OCI-LY7 (cell line): ENCODE data around the gene SUPT20HL2. TPM values are rescaled to one million over a fixed set of nuclear protein-coding genes. Genes with fewer than 3 reads are reported as not detected.
"Not testable (repeated sequence)": the region's sequence is repeated elsewhere in the genome, so short reads cannot be mapped to it uniquely, and the experiment has no call there.

Experiments used
- BruUV-seq: library from RNA; stranded (reverse); fragments of 400-500 nt; replicated peaks from 2 replicates; lab custom pipeline; 2021; lab: Mats Ljungman, UMichigan
- CTCF ChIA-PET: fragments of 300-600 bp; sonication (Branson Sonifier 250); formaldehyde crosslinking; loops from one replicate; lab custom pipeline; 2022; ENCODE audit warnings: antibody characterized with exemption; ENCODE audit not compliant: unreplicated experiment; lab: Charles Lee
- POLR2A ChIA-PET: fragments of 300-600 bp; sonication (Branson Sonifier 250); formaldehyde crosslinking; loops from one replicate; lab custom pipeline; 2022; ENCODE audit warnings: antibody characterized with exemption; lab: Charles Lee
- DNase-seq: peaks from one replicate; pipeline ENCODE4 v3.0.0-alpha.2; 2015; ENCODE audit warnings: low spot score
- H2AFZ ChIP-seq: fragments of 200-600 bp; sonication (generic), shearing (Covaris generic); 2 replicates; pipeline ENCODE4 v1.6.1; 2014; ENCODE audit warnings: mild to moderate bottlenecking, antibody characterized with exemption, low read length, moderate library complexity
- H3K27ac ChIP-seq: fragments of 200-600 bp; sonication (generic); 2 replicates; pipeline ENCODE4 v1.5.1; 2014; ENCODE audit warnings: mixed run types, low read depth, mild to moderate bottlenecking, moderate library complexity, low read length, inconsistent platforms; ENCODE audit not compliant: poor library complexity, severe bottlenecking
- H3K36me3 ChIP-seq: fragments of 200-600 bp; sonication (generic); 2 replicates; pipeline ENCODE4 v1.6.1; 2014; ENCODE audit warnings: mild to moderate bottlenecking, antibody characterized with exemption, low read length, moderate library complexity, mixed read lengths; ENCODE audit not compliant: insufficient read depth
- H3K4me1 ChIP-seq: fragments of 200-600 bp; sonication (generic); 2 replicates; pipeline ENCODE4 v1.5.1; 2014; ENCODE audit warnings: mild to moderate bottlenecking, low read length; ENCODE audit not compliant: insufficient read depth, poor library complexity, severe bottlenecking
- H3K4me2 ChIP-seq: fragments of 200-600 bp; sonication (generic); 2 replicates; pipeline ENCODE4 v1.6.1; 2014; ENCODE audit warnings: mild to moderate bottlenecking, low read length
- H3K4me3 ChIP-seq: fragments of 200-600 bp; sonication (generic); 2 replicates; pipeline ENCODE4 v1.5.1; 2014; ENCODE audit warnings: mild to moderate bottlenecking, low read depth, low read length; ENCODE audit not compliant: poor library complexity, severe bottlenecking
- H3K79me2 ChIP-seq: fragments of 200-600 bp; sonication (generic); 2 replicates; pipeline ENCODE4 v1.6.1; 2016; ENCODE audit warnings: low read depth, mild to moderate bottlenecking, low read length, moderate library complexity, mixed read lengths; ENCODE audit not compliant: insufficient read depth
- H3K9me2 ChIP-seq: fragments of 200-600 bp; sonication (generic); 2 replicates; pipeline ENCODE4 v1.6.1; 2016; ENCODE audit warnings: mild to moderate bottlenecking, low read length, mixed read lengths; ENCODE audit not compliant: insufficient read depth
- H3K9me3 ChIP-seq: fragments of 200-600 bp; sonication (generic); 2 replicates; pipeline ENCODE4 v1.6.1; 2014; ENCODE audit warnings: mild to moderate bottlenecking, mixed run types, low read length, mixed read lengths
- H4K20me1 ChIP-seq: fragments of 200-600 bp; sonication (generic); 2 replicates; pipeline ENCODE4 v1.6.1; 2014; ENCODE audit warnings: mild to moderate bottlenecking, antibody characterized with exemption, low read length, moderate library complexity, mixed read lengths; ENCODE audit not compliant: insufficient read depth
- EZH2phosphoT487 ChIP-seq: fragments of 200-600 bp; sonication (generic); IDR thresholded peaks from 2 replicates; pipeline ENCODE4 v1.6.1; 2018; ENCODE audit warnings: low read depth, borderline replicate concordance, mild to moderate bottlenecking, mixed run types, antibody characterized with exemption, low read length, moderate library complexity, mixed read lengths
- intact Hi-C: fragments of 100-400 bp; cut with micrococcal nuclease; formaldehyde crosslinking; loops from one replicate; pipeline ENCODE4 v1.10.0; 2022; ENCODE audit not compliant: unreplicated experiment
- total RNA-seq, 2 experiments: library from RNA; depleted of rRNA in 1 of 2; stranded (reverse); fragments of >200 nt in 1 of 2; shearing (Covaris generic) in 1 of 2; gene quantifications; 2 replicates each; pipeline ENCODE4 v1.2.3, GENCODE V29; 2014 to 2022
- TF ChIP-seq, protein P1 (sequence below): fragments of 200-600 bp; sonication (generic); conservative IDR thresholded peaks from 2 replicates; pipeline ENCODE4 v1.5.1; 2014; ENCODE audit warnings: mild to moderate bottlenecking, antibody characterized with exemption, low read length, moderate library complexity, mixed read lengths

SUPT20HL2 gene
- total RNA-seq, 2 experiments from 2014 or later = not detected

DNA sequence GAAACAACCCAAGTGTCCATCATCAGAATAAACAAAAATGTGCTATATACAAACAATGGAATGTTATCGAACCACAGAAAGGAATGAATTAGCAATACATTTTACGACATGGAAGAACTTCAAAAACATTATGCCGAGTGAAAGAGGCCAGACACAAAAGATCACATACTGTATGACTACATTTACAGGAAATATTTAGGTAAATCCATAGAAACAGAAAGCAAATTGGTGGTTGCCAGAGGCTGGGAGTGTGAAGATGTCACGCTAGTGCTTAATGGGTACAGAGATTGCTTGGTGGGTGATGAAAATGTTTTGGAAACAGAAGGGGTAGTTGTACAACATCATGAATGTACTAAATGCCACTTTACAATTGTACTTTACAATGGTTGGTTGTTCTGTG is 5.1 kb downstream of the SUPT20HL2 start:
- POLR2A ChIA-PET, H3K9me2 ChIP-seq, BruUV-seq, H2AFZ ChIP-seq, H3K4me3 ChIP-seq, DNase-seq, CTCF ChIA-PET, H3K36me3 ChIP-seq, H4K20me1 ChIP-seq, H3K79me2 ChIP-seq, H3K27ac ChIP-seq, H3K4me1 ChIP-seq, H3K4me2 ChIP-seq, H3K9me3 ChIP-seq, intact Hi-C loops: not testable (repeated sequence)

DNA sequence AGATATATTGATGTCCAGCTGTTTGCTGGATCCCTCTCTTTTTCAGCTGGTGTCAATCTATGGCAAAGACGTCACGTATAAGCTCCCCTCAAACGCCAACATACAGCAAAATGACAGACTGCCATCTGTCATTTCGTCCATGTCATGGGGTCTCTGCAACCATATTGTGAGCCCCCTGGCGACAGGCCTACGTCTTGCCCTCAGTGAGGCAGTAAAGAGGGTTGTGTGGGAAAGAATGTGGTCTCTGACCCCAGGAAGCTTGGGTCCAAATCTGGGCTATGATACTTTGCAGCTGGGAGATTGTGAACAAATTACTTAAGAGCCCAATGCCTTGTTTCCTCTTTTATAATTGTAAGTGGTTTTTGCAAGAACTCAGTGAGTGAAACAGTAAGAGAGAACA is 7.4 kb downstream of the SUPT20HL2 start:
- ChIA-PET POLR2A (no interaction called here), CTCF (no interaction called here)
- no peaks in the 10 kb centered on the region for H3K79me2 ChIP-seq
- peak; percentile 8 for DNase-seq
- no peak overlapping the region for H3K4me2 ChIP-seq
- no peaks in the 10 kb centered on the region for H3K9me2 ChIP-seq
- intact Hi-C loops = no loop called here
- H3K4me3 ChIP-seq = no peak overlapping the region
- H3K4me1 ChIP-seq = no peaks in the 10 kb centered on the region
- no peaks in the 10 kb centered on the region for H3K9me3 ChIP-seq
- H2AFZ ChIP-seq = no peak overlapping the region
- no TSS peak for BruUV-seq
- no peak overlapping the region for H3K27ac ChIP-seq
- H4K20me1 ChIP-seq = no peaks in the 10 kb centered on the region
- TF ChIP-seq, protein P1, sequence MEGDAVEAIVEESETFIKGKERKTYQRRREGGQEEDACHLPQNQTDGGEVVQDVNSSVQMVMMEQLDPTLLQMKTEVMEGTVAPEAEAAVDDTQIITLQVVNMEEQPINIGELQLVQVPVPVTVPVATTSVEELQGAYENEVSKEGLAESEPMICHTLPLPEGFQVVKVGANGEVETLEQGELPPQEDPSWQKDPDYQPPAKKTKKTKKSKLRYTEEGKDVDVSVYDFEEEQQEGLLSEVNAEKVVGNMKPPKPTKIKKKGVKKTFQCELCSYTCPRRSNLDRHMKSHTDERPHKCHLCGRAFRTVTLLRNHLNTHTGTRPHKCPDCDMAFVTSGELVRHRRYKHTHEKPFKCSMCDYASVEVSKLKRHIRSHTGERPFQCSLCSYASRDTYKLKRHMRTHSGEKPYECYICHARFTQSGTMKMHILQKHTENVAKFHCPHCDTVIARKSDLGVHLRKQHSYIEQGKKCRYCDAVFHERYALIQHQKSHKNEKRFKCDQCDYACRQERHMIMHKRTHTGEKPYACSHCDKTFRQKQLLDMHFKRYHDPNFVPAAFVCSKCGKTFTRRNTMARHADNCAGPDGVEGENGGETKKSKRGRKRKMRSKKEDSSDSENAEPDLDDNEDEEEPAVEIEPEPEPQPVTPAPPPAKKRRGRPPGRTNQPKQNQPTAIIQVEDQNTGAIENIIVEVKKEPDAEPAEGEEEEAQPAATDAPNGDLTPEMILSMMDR = peak; percentile 45
- TF ChIP-seq EZH2phosphoT487 = no peak
- H3K36me3 ChIP-seq = no peaks in the 10 kb centered on the region

DNA sequence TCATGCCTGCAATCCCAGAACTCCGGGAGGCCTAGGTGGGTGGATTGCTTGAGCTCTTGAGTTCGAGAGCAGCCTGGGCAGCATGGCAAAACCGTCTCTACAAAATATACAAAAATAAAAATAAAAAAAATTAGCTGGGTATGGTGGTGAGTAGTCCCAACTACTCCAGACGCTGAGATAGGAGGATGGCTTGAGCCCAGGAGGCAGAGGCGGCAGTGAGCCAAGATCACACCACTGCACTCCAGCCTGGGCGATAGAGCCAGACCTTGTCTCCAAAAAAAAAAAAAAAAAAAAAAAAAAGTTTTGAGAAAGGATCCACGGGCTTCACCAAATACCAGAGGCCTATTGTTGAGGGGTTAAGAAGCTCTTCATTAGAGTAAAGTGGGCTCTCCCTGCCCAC is 8.0 kb downstream of the SUPT20HL2 start:
- Histone ChIP-seq H3K4me3 (no peak overlapping the region), H3K79me2 (no peaks in the 10 kb centered on the region), H3K4me1 (no peaks in the 10 kb centered on the region), H3K4me2 (no peak overlapping the region), H3K9me2 (no peaks in the 10 kb centered on the region), H3K9me3 (no peaks in the 10 kb centered on the region), H3K36me3 (no peaks in the 10 kb centered on the region), H2AFZ (no peak overlapping the region), H3K27ac (no peak overlapping the region), H4K20me1 (no peaks in the 10 kb centered on the region)
- BruUV-seq = no TSS peak
- TF ChIP-seq EZH2phosphoT487 = no peak
- TF ChIP-seq, protein P1 = no peak
- intact Hi-C loops = no loop called here
- DNase-seq = no peak
- ChIA-PET CTCF (no interaction called here), POLR2A (interaction anchor here (0.7 kb wide), 1 partner anchor 1581 kb away, joined by 4 read pairs; no protein-coding TSS in a partner anchor)
